GM21737 (cell line): ENCODE results near the gene IL24.
A peak's percentile ranks its signal among the peaks of the same experiment; 100 is the strongest.

Experiments used
- ATAC-seq: cut with Tn5 transposase; IDR thresholded peaks from one replicate; pipeline ENCODE4 v1.9.1; 2021; ENCODE audit warnings: mild to moderate bottlenecking, moderate library complexity; ENCODE audit not compliant: unreplicated experiment

The IL24 gene

DNA sequence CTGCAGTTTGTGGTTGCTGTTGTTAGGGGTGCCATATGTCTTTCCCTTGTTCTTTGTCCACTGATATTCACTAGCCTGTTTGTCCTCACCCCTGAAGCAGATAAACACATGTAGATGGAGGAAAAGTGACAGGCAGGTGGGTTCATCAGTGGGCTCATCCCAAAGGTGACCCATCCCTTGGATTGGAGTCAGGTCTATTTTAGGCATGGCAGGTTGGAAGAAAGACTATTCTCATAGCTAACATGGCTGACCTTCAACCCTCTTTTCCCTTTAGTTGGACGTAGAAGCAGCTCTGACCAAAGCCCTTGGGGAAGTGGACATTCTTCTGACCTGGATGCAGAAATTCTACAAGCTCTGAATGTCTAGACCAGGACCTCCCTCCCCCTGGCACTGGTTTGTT is 5.5 kb downstream of the IL24 start:
- no peak for ATAC-seq

DNA sequence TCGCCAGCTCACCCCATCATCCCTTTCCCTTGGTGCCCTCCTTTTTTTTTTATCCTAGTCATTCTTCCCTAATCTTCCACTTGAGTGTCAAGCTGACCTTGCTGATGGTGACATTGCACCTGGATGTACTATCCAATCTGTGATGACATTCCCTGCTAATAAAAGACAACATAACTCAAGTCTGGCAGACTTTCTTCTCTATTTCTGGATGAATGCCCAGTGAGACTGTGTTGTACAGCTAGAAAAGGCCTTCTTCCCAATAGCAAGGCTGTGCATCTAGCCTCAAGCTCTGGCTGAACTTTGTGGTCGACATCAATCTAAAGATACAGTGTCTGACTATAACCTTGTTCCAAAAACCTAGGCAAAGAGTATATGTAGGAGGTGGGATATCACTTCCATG is 6.4 kb downstream of the IL24 start:
- no peak for ATAC-seq

DNA sequence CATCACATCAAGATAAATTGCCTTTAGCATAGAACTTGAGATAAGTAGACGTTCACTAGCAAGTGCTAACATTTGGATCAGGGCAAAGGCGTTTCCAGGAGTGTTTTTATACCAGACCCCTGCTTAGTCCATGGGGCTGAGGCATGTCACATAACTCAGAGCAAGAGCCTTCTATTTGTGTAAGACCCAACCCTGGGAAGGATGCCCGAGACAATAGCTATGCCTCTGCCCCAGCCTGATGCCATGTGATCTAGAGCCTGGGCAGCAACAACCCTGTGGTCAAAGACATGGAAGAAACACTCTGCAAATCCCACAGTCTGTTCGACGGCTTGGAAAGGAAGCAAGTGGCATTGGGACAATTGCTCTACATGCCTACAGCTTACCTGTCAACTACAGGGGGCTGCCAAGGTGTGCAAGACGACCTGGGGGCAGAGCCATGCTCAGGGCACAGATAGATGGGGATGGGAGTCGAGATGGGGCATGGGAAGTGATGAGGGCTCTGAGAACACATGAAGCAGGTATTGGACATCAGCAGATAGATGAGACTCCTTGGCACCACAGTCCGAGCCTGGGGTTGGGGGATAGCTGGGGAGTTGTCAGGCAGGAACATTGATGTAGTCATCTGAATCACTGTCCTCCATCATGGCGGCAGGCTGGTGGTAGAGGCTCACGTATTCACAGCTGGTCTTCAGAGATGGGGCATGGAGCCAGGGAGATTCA is 7.3 kb downstream of the IL24 start:
- ATAC-seq, result no peak

- no peak for ATAC-seq
These were observed 8.3 kb downstream of the IL24 start for GRCh38 chr1:206905295-206906164.

DNA sequence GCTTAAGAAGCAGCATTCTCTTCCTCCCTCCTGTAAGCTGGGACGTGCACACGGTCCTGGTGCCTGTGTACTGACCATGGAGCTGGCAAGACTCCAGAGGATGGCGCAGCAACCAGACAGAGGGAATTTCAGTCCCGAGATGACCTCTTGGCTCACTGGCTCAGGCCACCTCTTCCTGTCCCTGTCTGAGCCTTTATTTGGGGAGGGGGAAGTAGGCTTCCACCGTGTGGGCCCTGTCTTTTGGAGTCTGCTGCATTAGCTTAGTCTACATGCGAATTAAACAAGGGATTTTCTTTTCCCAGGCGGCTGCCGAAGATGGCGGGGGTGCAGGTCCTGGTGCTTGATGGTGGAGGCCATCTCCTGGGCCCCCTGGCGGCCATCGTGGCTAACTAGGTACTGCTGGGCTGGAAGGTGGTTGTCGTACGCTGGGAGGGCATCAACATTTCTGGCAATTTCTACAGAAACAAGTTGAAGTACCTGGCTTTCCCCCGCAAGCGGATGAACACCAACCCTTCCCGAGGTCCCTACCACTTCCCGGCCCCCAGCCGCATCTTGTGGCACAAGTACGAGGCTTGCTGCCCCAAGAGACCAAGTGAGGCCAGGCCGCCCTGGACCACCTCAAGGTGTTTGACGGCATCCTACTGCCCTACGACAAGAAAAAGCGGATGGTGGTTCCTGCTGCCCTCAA is 10.2 kb downstream of the IL24 start:
- no peak for ATAC-seq

DNA sequence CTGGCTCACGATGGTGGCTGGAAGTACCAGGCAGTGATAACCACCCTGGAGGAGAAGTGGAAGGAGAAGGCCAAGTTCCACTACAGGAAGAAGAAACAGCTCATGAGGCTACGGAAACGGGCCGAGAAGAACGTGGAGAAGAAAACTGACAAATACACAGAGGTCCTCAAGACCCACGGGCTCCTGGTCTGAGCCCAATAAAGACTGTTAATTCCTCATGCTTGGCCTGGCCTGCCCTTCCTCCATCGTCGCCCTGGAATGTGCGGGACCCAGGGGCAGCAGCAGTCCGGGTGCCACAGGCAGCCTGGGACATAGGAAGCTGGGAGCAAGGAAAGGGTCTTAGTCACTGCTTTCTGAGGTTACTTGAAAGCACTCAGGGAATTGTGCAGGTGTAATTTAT is 10.8 kb downstream of the IL24 start:
- no peak for ATAC-seq

GRCh38 chr1:206909161-206909882 is 12.1 kb downstream of the IL24 start:
- ATAC-seq, result no peak

DNA sequence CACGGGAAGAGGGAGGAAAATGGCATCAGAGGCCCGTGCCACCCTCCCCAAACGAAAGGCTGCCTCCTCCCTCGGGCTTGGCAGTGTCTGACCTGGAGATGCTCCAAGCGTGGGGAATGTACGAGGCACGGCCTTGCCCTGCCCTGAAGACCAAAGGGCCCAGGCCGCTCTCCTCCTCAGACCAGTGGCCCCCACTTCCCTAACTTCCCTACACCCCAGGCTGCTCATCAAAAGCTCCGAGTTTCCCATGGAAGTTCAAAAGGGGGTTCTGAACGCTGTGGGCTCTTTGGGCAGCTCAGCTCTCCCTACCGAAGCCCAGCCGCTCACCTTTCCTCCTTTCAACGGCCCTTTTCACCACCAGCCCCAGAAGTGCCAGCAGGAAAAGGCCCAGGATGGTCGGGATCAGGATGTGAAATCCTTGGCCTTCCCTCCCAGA is 12.7 kb downstream of the IL24 start:
- no peak for ATAC-seq

DNA sequence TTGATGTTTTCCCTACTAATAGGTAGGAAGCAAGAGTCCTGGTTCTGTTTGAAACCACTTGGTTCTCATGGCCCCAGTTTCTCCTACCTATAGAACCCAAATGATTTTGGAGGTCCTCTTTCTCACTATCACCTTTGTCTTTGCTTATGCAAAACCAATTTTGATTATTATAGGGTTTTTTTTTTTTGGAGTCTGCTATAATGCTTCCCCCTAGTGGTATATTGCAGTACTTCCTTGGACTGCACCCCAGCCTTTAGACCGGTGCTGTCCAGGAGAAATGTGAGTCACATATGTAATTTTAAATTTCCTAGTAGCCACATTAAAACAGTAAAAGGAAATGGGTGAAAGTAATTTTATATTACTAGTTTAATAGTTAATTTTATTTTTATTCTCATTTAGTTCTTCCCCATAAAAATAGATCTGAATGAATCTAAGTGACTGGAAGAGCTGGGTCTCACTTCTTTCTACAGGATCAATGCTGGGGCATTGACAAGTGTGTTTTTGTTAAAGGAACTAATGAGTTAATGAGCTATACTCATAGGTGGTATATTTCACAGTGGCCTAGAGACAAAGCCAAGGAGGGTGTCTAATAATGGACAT is 13.9 kb downstream of the IL24 start:
- no peak for ATAC-seq

GRCh38 chr1:206912445-206913095 is 15.3 kb downstream of the IL24 start:
- ATAC-seq, result no peak

GRCh38 chr1:206913766-206914537 is 16.7 kb downstream of the IL24 start:
- ATAC-seq, result no peak

- no peak for ATAC-seq
These were observed 17.9 kb downstream of the IL24 start for GRCh38 chr1:206915030-206915735.

GRCh38 chr1:206916000-206916709 is 18.9 kb downstream of the IL24 start:
- ATAC-seq, result no peak

DNA sequence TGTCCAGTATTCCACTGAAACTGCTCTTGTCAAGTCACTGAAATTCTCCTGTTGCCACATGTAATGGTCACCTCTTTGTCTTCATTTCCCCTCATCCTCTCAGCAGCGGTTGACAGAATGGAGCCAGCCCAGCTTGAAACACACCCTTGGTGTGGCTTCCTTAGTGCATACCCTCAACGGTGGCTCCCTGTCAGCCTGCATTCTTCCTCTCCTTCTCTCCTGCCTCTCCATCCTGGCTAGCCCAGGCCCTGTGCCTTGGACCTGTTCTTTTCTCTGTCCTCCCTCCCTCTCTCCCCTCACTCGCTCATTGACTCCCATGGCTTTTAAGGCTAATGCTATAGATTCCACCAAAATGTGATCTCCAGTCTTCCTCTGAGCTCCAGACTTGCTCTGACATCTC is 20.8 kb downstream of the IL24 start:
- ATAC-seq, result no peak

- peak; percentile 23 for ATAC-seq
These were observed 24.6 kb downstream of the IL24 start, which contains the start of gene FCMR for GRCh38 chr1:206921772-206922265. Gene FCMR, minus strand, starts transcription at chr1:206921941. Its CDS starts 87 bp downstream, at chr1:206921854.

GRCh38 chr1:206922524-206922923 is 25.3 kb downstream of the IL24 start:
- ATAC-seq, result no peak

GRCh38 chr1:206923009-206923960 is 26.0 kb downstream of the IL24 start:
- ATAC-seq, result peak; percentile 48
